ENCODE measurements around the gene SENP5. TPM values are rescaled to one million over a fixed set of nuclear protein-coding genes. Genes with fewer than 3 reads are reported as not detected.

SENP5 gene
- total and polyA plus RNA-seq, 9 of the 15 experiments (the other 6 are each of a cell fraction or from before 2014, with no cell fraction given): 18.3 to 59.7 (median 35.8) TPM

DNA sequence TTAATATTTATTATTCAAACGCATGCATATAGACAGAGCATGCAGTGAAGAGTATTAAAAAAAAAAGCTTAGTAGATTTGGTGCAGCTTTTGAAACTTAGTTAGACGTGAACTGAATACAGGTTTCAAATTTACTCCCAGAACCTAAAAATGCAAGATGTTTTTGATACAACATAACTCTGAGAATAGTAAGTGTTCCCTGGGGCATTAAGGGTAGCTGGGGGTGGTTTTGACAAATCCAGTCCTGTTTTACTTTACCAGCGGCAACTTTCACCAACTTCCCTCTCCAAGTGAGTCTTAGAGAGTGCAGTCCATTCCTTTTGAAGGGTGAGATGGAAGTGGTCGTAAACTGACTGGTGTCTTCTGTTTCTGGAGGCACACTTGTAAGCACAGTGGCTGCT, 63.4 kb downstream of the SENP5 start:
- in situ Hi-C loops (cut with MboI) (no loop called here), intact Hi-C loops (cut with micrococcal nuclease) (no loop called here)
- ChIA-PET CTCF (ENCODE audit: low intra/inter-chr PET ratio) (no interaction called here), POLR2A (interaction anchor here (1.1 to 2.7 kb wide), 3 partner anchors 9 to 41 kb away, joined by 3 to 13 read pairs (median 4); partner anchors contain the start of gene NCBP2)
- Histone ChIP-seq H3K27ac (ENCODE audit: extremely low read depth, low read depth, low read length) (no peak overlapping the region), H3K36me3 (ENCODE audit: control insufficient read depth, insufficient read depth, low read length) (peaks cover 90% of the 10 kb centered on the region), H3K9me1 (ENCODE audit: control insufficient read depth, insufficient read depth, low read length) (no peaks in the 10 kb centered on the region), H3K4me3 (no peak overlapping the region), H3K27me3 (ENCODE audit: control insufficient read depth in 2 of 2, insufficient read depth in 2 of 2, low read length in 2 of 2) (no peaks in the 10 kb centered on the region), H2AFZ (ENCODE audit: low read depth, low read length) (no peak overlapping the region), H3K4me1 (replicated peaks in 1 of 2; ENCODE audit: control insufficient read depth in 2 of 2, insufficient read depth in 2 of 2, low read length in 2 of 2) (no peaks in the 10 kb centered on the region), H3K79me2 (ENCODE audit: control insufficient read depth, insufficient read depth, low read length) (no peaks in the 10 kb centered on the region), H3K9ac (ENCODE audit: insufficient read depth in 1 of 2, low read depth in 2 of 2, low read length in 2 of 2) (no peak overlapping the region), H4K20me1 (replicated peaks; ENCODE audit: control insufficient read depth, insufficient read depth, low read length) (no peaks in the 10 kb centered on the region), H3K9me3 (replicated peaks; ENCODE audit: control insufficient read depth, insufficient read depth, low read depth, low read length) (no peaks in the 10 kb centered on the region), H3K4me2 (ENCODE audit: insufficient read depth, low read length) (no peak overlapping the region)
- no peak for ATAC-seq
- no peak for DNase-seq (ENCODE audit: extremely low read depth in 1 of 4, low spot score in 3 of 4)
- WGBS (ENCODE audit: insufficient coverage, low coverage, missing lambda C conversion rate): 91% methylated on average over 4 of the region's 4 CpGs
- BruUV-seq (replicated peaks): no TSS peak
- no peak for FAIRE-seq
- no peak for TF ChIP-seq OTX1 (CRISPR knock-in tag; IDR thresholded peaks at IDR 0.05)
- no peak for TF ChIP-seq GTF2E2 (tag; IDR thresholded peaks at IDR 0.05)
- TF ChIP-seq ZNF212 (CRISPR knock-in tag; IDR thresholded peaks at IDR 0.05): no peak
- TF ChIP-seq NR2C2 (CRISPR knock-in tag; IDR thresholded peaks at IDR 0.05): no peak
- no peak for TF ChIP-seq NR2C2 (tag; IDR thresholded peaks at IDR 0.05)
- TF ChIP-seq KLF13 (tag; IDR thresholded peaks at IDR 0.05; ENCODE audit: borderline replicate concordance, low read depth): no peak
- TF ChIP-seq NCOA6 (IDR thresholded peaks at IDR 0.05): no peak
- TF ChIP-seq, protein P1, sequence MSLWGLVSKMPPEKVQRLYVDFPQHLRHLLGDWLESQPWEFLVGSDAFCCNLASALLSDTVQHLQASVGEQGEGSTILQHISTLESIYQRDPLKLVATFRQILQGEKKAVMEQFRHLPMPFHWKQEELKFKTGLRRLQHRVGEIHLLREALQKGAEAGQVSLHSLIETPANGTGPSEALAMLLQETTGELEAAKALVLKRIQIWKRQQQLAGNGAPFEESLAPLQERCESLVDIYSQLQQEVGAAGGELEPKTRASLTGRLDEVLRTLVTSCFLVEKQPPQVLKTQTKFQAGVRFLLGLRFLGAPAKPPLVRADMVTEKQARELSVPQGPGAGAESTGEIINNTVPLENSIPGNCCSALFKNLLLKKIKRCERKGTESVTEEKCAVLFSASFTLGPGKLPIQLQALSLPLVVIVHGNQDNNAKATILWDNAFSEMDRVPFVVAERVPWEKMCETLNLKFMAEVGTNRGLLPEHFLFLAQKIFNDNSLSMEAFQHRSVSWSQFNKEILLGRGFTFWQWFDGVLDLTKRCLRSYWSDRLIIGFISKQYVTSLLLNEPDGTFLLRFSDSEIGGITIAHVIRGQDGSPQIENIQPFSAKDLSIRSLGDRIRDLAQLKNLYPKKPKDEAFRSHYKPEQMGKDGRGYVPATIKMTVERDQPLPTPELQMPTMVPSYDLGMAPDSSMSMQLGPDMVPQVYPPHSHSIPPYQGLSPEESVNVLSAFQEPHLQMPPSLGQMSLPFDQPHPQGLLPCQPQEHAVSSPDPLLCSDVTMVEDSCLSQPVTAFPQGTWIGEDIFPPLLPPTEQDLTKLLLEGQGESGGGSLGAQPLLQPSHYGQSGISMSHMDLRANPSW (CRISPR knock-in tag; IDR thresholded peaks at IDR 0.05): no peak
- TF ChIP-seq, protein P2, sequence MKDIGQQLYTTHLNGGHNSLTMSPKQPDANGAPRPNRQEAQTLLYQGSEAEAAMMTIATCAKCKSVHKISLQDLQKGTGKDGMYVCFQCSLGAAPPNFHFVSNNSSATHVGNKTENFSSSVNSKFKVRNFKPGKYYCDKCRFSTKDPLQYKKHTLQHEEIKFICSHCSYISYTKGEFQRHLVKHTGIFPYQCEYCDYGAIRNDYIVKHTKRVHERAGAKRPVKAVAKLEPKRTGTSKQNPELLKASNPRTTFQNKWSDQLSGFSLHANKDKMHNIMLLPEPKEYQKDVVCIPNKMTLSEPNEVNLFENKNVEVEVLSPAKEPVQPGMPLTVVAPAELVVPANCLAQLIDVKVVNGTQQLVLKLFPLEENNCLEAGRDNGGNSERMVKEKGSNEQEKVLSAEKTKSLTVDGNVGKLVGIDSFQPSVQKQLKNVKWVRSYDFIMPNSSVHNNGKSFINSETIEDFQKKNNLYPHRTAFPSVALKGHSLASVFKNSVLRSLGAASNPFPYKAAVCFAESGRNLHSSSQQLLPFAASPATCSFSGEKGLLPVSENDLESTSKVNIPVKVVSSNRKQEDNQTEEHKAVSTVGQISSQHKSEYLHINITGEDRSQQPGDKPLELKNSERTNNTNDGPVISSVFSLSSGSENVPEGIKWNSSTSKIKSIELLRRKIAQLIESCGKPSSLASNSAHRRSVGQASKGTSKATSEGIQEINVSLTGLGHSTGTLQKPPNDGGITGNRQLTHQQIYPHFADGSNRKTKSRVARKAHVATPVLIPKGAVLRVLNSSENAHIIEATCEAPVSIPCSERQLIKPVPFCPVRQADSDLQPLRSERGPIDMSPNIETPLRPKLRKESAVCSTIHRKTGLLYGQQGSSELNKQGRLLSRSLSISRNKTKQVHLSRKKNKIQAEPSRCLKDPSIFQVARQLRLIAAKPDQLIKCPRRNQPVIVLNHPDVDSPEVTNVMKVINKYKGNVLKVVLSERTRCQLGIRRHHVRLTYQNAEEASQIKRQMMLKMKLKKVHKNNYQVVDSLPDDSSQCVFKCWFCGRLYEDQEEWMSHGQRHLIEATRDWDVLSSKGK (CRISPR knock-in tag; IDR thresholded peaks at IDR 0.05): no peak
- TF ChIP-seq, protein P3, sequence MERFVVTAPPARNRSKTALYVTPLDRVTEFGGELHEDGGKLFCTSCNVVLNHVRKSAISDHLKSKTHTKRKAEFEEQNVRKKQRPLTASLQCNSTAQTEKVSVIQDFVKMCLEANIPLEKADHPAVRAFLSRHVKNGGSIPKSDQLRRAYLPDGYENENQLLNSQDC (CRISPR knock-in tag; IDR thresholded peaks at IDR 0.05): no peak
- no peak for TF ChIP-seq ZNF764 (CRISPR knock-in tag; IDR thresholded peaks at IDR 0.05; ENCODE audit: low read depth)
- TF ChIP-seq ZNF12 (CRISPR knock-in tag; IDR thresholded peaks at IDR 0.05): no peak
- TF ChIP-seq, protein P4, sequence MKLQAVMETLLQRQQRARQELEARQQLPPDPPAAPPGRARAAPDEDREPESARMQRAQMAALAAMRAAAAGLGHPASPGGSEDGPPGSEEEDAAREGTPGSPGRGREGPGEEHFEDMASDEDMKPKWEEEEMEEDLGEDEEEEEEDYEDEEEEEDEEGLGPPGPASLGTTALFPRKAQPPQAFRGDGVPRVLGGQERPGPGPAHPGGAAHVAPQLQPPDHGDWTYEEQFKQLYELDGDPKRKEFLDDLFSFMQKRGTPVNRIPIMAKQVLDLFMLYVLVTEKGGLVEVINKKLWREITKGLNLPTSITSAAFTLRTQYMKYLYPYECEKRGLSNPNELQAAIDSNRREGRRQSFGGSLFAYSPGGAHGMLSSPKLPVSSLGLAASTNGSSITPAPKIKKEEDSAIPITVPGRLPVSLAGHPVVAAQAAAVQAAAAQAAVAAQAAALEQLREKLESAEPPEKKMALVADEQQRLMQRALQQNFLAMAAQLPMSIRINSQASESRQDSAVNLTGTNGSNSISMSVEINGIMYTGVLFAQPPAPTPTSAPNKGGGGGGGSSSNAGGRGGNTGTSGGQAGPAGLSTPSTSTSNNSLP (IDR thresholded peaks at IDR 0.05; ENCODE audit: borderline replicate concordance, low read depth, low read length): no peak

All from K562 (cell line).